Measurements from ENCODE around the gene ADCY10.
"Not testable (repeated sequence)": the region's sequence is repeated elsewhere in the genome, so short reads cannot be mapped to it uniquely, and the experiment has no call there.

The ADCY10 gene

GRCh38 chr1:167882376-167882775 lies 31.6 kb downstream of the ADCY10 start:
- no peak for DNase-seq

DNA sequence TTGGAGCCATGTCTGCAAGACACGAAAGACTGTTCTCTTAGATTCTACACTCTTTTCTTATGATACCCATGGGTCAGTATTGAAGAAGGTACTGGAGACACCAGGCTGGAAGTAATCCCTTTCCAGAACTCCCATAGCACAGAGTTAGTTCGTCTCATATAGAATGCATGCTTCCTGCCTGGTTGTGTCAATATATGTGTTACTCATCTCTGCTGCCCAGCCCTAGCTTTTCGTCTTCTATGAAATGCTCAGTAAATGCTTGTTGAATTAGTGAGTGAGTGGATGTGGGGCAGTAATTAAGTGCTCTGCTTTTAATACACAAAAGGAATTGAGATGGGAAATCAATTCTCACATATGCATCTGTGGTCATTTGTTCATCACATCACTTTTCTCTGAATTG lies 32.1 kb downstream of the ADCY10 start:
- DNase-seq = no peak

DNA sequence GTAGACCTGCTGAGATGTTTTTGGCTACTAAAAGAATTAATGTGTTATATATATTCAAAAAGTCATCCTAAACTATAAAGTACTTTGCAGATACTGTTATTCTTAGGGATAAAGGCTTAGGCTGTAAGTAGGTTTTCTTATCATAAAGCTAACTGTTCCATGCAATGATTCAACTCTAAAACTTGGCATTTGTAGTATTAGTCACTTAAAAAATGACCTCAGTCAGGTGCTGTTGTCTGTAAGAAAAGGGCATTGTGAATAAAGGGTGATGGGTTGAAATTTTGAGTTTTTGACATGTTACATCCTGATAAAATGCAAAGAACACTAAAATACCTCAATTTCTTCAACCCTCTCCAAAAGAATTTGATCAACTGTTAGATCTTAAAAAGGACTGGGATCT lies 32.9 kb downstream of the ADCY10 start:
- no peak for DNase-seq

DNA sequence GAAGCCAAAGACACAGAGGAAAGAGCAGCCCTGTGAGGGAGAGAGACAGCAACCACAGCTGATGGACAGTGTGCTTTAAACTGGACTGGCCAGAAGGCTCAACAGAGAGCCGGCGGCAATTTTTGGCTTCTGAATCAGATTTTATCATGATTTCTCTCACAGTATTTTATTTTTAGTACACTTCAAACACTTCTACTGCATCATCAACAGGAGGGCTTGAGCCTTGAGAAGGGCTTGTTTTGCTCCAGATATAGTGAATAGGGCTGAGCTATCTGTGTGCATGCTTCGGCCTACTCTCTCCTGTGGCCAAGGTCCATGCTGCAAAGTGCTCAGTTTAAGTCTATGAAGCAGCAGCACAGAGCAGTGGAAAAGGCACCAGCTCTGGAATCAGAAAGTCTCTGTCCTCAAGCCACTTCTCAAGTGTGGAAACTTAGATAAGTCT lies 33.3 kb downstream of the ADCY10 start:
- DNase-seq = no peak

DNA sequence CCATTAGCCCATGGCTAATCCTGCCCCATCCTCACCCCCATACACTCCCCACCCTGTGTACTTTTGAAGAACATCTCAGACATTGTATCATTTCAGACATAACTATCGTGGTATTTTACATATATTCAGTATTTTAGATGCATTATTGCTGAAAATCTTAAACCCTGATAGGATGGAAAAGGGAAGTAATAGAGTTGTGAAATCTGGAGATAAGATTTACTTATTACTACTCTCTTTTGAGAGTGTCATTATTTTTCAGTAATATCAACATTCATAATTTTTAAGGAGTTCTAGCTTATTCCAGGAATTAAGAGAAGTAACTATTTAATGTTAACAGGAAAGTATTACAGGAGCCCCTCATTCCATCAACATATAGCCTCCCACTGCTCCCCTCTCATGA lies 34.4 kb downstream of the ADCY10 start:
- no peak for DNase-seq

DNA sequence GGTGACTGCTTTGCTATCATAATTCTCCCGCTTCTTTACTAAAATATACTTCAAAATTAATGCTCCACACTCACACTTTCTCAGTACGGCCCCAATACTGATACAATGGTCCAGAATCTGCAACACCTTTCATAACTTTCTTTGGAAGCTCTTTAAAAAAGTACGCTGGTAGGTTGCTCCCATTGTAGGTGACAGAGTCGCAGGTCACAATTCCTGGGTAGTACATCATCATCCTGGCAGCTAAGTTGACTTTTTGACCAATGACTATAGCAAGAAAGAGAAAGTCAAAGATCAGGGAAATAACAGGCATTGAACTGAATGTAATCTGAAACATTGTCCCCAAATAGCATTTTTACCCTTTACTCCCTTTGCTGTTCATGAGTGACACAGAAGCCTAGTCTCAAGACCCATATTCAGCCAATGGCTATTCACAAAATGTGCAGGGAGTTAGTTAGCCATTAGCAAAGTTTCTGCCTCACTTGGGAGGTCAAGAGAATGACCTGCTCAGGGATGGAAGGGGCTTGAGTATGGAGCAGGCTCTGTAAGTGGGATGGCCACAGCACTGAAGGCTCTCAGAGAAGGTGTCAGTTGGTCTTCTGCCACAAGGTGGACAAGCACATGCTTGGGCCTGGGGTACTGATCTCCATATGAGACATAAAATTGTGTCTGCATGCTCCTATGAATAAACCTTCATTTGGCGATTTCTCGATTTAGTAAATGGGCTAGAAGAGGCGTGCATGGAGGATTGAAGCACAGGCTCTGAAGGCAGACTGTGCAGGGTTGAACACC lies 35.4 kb downstream of the ADCY10 start:
- no peak for DNase-seq

DNA sequence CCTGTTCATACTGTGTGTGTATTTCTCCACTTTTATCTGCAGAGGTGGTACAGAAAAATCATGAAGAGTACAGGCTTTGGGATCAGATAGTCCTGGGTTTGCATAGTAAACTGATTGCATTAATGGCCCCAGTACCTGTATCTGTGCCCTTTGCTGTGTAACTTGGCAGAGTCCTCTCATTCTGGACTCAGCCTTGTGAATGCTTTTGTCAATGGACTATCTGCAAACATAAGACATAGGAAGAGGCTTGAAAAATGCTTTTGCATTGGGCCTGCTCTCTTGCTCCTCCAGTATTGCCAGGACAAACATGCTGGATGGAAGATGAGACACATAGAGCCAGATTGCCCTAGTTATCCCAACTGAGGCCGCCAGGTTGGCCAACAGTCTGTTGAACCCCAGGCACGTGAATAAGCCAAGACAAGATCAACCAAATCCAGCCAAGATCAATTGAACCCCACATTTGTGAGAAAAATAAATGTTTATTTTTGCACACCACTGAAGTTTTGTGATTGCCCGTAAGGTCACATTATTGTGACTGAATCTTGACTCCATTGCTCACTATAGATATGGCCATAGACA lies 37.2 kb downstream of the ADCY10 start:
- DNase-seq = no peak

GRCh38 chr1:167871331-167871730 lies 42.6 kb downstream of the ADCY10 start:
- no peak for DNase-seq

GRCh38 chr1:167869157-167870001 lies 44.6 kb downstream of the ADCY10 start:
- DNase-seq = not testable (repeated sequence)

GRCh38 chr1:167866739-167867414 lies 47.1 kb downstream of the ADCY10 start:
- DNase-seq = not testable (repeated sequence)

- not testable (repeated sequence) for DNase-seq
Measured at GRCh38 chr1:167866326-167866725, 47.6 kb downstream of the ADCY10 start.

DNA sequence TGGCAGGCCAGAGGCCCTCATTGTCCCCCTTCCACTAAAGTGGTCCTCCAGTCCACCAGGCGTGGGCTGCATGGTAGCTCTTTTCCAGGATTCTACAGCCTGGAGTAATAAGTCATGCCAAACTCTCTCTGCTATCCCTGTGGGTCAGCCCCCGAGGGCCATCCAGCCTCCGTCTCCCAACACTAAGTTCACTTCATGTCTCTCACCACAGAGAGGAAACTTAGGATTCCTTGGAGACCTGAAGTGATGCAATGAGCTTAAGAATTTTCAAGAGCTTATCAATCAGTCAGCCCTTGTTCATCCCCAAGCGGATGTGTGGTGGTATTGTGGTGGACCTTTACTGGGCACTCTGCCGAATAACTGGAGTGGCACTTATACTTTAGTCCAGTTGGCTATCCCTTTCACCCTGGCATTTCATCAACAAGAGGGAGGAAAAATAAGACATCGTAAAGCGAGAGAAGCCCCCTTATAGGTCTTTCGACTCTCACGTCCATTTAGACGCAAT lies 48.1 kb downstream of the ADCY10 start:
- not testable (repeated sequence) for DNase-seq

GRCh38 chr1:167865193-167865592 lies 48.7 kb downstream of the ADCY10 start:
- not testable (repeated sequence) for DNase-seq

DNA sequence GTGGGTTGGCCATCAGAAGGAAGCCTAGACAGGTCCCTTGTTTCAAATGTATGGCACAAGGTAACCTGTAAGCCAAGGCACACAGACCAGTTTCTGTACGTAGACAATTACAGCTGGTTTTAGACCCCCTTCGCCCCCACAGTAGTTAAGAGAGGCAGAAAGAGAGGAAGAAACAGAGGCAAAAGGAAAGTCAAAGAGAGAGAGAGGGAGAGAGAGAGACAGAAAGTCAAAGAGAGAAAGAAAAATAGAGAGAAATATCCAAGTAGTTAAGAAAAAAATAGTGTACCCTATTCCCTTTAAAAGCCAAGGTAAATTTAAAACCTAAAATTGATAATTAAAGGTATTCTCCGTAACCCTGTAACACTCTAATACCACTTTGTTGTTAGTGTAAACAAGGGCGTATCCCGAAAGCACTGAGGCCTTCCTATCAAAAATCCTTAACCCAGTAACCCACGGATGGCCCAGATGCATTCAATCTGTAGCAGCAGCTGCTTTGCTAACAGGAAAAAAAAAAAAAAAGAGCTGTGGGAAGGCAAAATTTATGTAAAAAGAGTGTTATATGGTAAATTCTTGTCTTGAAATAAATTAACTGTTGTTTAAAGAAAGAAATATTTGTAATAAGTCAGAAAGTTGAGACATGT lies 49.4 kb downstream of the ADCY10 start:
- no peak for DNase-seq

DNA sequence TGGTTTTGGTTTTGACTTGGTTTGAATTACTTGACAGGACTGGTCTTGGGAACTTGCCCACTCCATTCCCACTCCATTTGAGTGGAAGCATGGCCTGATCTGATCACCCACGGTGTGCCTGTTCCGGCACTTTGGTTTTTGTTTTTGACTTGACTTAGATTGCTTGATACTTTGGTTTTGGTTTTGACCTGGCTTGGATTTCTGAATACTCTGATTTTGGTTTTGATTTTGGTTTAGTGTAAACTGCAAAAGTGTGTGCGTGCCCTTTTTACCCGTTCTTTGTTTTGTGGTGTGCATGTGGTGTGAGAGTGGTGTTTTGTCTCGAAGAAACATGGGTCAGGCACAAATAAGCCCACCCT lies 50.0 kb downstream of the ADCY10 start:
- no peak for DNase-seq

DNA sequence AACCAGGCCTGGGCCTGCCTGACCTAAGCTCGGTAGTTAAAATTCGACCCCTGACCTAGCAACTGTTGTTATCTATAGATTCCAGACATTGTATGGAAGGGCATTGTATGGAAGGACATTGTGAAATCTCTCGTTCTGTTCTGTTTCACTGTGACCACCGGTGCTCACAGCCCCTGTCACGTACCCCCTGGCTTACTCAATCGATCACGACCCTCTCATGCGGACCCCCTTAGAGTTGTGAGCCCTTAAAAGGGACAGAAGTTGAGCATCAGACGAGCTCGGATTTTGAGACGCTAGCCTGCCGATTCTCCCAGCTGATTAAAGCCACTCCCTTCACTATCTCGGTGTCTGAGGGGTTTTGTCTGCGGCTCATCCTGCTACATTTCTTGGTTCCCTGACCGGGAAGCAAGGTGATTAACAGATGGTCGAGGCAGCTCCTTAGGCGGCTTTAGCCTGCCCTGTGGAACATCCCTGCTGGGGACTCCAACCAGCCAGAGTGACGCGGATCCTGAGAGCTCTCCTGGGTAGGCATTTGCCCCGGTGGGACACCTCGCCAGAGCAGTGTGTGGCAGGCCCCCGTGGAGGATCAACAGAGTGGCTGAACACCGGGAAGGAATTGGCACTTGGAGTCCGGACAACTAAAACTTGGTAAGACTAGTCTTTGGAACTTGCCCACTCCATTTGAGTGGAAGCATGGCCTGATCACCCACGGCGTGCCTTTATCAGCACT lies 50.6 kb downstream of the ADCY10 start:
- DNase-seq = not testable (repeated sequence)

DNA sequence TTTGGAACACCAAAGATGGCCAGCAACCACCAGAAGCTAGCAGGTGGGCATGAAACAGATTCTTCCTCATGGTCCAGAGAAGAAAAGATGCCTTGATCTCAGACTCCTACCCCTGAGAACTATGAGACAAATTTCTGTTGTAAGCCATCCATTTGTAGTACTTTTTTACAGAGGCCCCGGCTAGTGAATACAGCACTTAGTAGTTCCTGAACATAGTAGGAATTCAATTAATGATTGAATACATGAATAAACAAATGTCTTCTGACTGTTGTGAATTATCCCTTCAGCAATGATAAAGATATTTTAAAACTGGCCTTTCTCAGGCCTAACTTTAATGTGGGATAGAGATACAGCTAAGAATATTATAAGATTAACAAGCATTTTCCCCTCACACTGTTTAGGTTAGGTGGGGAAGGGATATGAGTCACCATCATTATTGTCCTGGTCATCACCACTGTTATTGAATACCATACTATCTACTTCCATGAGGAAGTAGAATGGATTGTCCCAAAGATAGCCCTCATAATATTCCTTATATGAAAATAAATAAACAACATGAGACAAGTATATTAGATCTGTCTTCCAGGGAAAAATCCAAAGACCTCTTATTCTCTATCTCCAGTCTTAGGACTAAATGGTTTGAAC lies 51.4 kb downstream of the ADCY10 start:
- no peak for DNase-seq

GRCh38 chr1:167861664-167862381 lies 52.1 kb downstream of the ADCY10 start:
- DNase-seq = no peak

DNA sequence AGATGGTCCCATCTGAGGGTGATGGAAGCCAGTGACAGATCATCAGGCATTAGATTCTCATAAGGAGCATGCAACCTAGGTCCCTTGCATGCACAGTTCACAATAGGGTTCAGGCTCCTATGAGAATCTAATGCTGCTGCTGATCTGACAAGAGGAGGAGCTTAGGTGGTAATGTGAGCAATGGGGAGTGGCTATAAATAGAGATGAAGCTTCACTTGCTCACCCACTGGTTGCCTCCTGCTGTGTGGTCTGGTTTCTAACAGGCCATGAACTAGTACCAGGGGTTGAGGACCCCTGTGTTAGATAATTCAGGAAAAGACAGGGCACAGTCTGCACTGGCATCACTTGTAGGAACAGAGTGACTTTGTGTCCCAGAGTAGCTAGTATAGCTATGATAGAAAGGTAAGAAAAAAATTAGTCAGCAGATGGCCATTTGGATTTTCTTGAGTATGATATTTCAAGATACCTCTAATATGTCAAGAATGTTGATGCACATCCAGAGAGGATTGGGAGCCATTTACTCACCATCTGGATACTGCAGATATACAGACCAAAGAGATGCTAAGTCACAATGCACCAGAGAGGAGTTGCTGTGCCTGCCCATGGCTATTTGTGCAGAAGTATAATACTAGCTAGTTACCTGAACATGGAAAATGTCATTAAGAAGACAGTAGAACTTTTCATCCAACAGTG lies 53.6 kb downstream of the ADCY10 start:
- DNase-seq = no peak
